Mammary epithelial cell (primary cell): ENCODE measurements around the gene FAM120A.

ENCODE experiments used
- EZH2 ChIP-seq: IDR thresholded peaks from 2 replicates; pipeline ENCODE4 v1.6.1; 2012; ENCODE audit warnings: low read length, inconsistent platforms, borderline replicate concordance
- TF ChIP-seq, protein P1 (sequence below), 2 donors: IDR thresholded peaks in 1 of 2; conservative IDR thresholded peaks in 1 of 2; 2 replicates each; pipeline ENCODE4 v1.5.1; 2011 to 2012; ENCODE audit warnings: inconsistent platforms in 2 of 2, low read length in 2 of 2, mild to moderate bottlenecking in 2 of 2, control low read depth in 1 of 2, low read depth in 1 of 2; ENCODE audit not compliant: insufficient read depth in 1 of 2; ENCODE audit errors: extremely low read depth in 1 of 2

DNA sequence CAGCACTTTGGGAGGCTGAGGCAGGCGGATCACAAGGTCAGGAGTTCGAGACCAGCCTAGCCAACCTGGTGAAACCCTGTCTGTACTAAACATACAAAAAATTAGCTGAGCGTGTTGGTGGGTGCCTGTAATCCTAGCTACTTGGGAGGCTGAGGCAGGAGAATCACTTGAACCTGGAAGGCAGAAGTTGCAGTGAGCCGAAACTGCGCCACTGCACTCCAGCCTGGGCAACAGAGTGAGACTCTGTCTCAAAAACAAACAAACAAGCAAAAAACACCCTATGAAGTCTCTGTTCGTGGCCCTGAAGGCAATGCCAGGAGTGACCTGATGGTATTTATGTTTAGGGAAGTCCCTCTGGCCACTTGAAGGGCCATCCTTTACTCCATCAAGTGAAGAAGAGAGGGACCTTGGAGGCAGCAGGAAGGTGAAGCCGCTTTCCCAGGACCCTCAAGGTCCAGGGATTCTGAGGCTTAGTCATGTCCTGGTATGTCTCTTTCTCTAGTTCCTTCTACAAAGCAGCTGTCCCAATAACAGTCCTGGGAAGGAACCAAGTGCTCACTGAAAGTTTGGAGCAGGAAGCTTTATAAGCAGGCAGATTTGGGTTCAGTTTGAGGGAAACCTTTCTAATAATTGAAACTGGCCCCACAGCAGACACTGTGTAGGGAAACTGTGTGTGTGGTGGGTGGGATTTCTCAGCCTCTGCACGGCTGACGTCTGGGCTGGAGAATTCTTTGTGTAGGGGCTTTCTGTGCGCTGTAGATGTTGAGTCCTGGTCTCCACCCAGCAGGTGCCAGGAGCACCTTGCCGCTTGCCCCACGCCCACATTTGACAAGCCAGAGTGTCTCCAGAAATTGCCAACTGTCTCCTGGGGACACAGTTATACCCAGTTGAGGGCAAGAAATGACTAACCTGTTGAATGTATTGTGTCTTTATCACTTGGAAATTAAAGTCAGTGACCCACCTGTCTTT lies 137.4 kb downstream of the FAM120A start:
- TF ChIP-seq, protein P1, sequence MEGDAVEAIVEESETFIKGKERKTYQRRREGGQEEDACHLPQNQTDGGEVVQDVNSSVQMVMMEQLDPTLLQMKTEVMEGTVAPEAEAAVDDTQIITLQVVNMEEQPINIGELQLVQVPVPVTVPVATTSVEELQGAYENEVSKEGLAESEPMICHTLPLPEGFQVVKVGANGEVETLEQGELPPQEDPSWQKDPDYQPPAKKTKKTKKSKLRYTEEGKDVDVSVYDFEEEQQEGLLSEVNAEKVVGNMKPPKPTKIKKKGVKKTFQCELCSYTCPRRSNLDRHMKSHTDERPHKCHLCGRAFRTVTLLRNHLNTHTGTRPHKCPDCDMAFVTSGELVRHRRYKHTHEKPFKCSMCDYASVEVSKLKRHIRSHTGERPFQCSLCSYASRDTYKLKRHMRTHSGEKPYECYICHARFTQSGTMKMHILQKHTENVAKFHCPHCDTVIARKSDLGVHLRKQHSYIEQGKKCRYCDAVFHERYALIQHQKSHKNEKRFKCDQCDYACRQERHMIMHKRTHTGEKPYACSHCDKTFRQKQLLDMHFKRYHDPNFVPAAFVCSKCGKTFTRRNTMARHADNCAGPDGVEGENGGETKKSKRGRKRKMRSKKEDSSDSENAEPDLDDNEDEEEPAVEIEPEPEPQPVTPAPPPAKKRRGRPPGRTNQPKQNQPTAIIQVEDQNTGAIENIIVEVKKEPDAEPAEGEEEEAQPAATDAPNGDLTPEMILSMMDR (conservative IDR thresholded peaks at IDR 0.05 in 1 of 2, IDR thresholded peaks at IDR 0.05 in 1 of 2; ENCODE audit: extremely low read depth in 1 of 2, insufficient read depth in 1 of 2, low read depth in 1 of 2, low read length in 2 of 2), result no peak
- no peak for TF ChIP-seq EZH2
